ENCODE measurements around the gene DNLZ. TPM values are rescaled to one million over a fixed set of nuclear protein-coding genes. Genes with fewer than 3 reads are reported as not detected.

Gene DNLZ
- total RNA-seq (10 to 100 TPM; 19.7 to 41.9 (median 37.8) TPM), polyA plus RNA-seq (10 to 100 TPM in 2 of 3 donors, 1 to 10 TPM in 1; 8.4 to 11.6 (median 10.2) TPM)

- TF ChIP-seq EP300 (IDR thresholded peaks at IDR 0.05): no peak
- TF ChIP-seq CTCF (IDR thresholded peaks at IDR 0.05): peak; percentile 77 to 99 (median 92)
- peak; percentile 43 to 52 for TF ChIP-seq POLR2A (IDR thresholded peaks at IDR 0.05)
- TF ChIP-seq POLR2AphosphoS5 (IDR thresholded peaks at IDR 0.05): peak; percentile 75 to 92 (median 88)
- WGBS, 2 donors: 0 to 1% methylated on average over 97 of the region's 97 CpGs
- Histone ChIP-seq H3K27ac (peak within 1 kb of the TSS; percentile 88 to 95 (median 92)), H3K27me3 (peaks cover 0 to 9% (median 6%) of the 10 kb centered on the region in 3 donors), H3K4me1 (peaks cover 0 to 39% (median 34%) of the 10 kb centered on the region in 4 donors), H3K9me3 (no peaks in the 10 kb centered on the region), H3K4me3 (peak within 1 kb of the TSS; percentile 66 to 97 (median 87)), H3K36me3 (peaks cover 0 to 2% (median 0%) of the 10 kb centered on the region in 4 donors)
- DNase-seq: peak; percentile 99
- intact Hi-C loops (cut with DNase I): loop anchor here (1.0 to 5.0 kb wide), 4 partner anchors 24 to 51 kb away; partner anchors contain the start of genes GPSM1 and SNAPC4
These were observed at the start of gene DNLZ for GRCh38 chr9:136363106-136363948. Gene DNLZ, minus strand, starts transcription at chr9:136363744. Its CDS starts 30 bp downstream, at chr9:136363714.

- Histone ChIP-seq H3K4me3 (no peak overlapping the region), H3K9me3 (no peaks in the 10 kb centered on the region), H3K36me3 (peaks cover 27 to 56% (median 47%) of the 10 kb centered on the region in 4 donors), H3K27me3 (no peaks in the 10 kb centered on the region), H3K27ac (no peak overlapping the region), H3K4me1 (peaks cover 0 to 28% (median 23%) of the 10 kb centered on the region in 4 donors)
- DNase-seq: no peak
- TF ChIP-seq POLR2AphosphoS5 (IDR thresholded peaks at IDR 0.05) (no peak), POLR2A (IDR thresholded peaks at IDR 0.05) (no peak), CTCF (IDR thresholded peaks at IDR 0.05) (no peak), EP300 (IDR thresholded peaks at IDR 0.05) (no peak)
- intact Hi-C loops (cut with DNase I): loop anchor here (5.0 kb wide), 1 partner anchor 69 kb away; the partner anchor contains the start of gene SEC16A
- 82 to 83% methylated on average over 9 of the region's 9 CpGs for WGBS, 2 donors
These were observed 49.4 kb upstream of the DNLZ start for GRCh38 chr9:136412962-136413361.

GRCh38 chr9:136411378-136411777, 47.8 kb upstream of the DNLZ start:
- intact Hi-C loops (cut with DNase I): loop anchor here (5.0 kb wide), 1 partner anchor 71 kb away; the partner anchor contains the start of gene SEC16A
- no peaks in the 10 kb centered on the region for H3K9me3 ChIP-seq
- TF ChIP-seq EP300 (IDR thresholded peaks at IDR 0.05): no peak
- no peak for TF ChIP-seq POLR2AphosphoS5 (IDR thresholded peaks at IDR 0.05)
- TF ChIP-seq POLR2A (IDR thresholded peaks at IDR 0.05): no peak
- TF ChIP-seq CTCF (IDR thresholded peaks at IDR 0.05): no peak
- WGBS, 2 donors: 14 to 52% methylated on average over 4 of the region's 4 CpGs
- peaks cover 0 to 28% (median 23%) of the 10 kb centered on the region in 4 donors for H3K4me1 ChIP-seq
- peak overlapping the region in 1 of 4 donors; percentile 85 for H3K27ac ChIP-seq
- no peaks in the 10 kb centered on the region for H3K27me3 ChIP-seq
- H3K36me3 ChIP-seq: peaks cover 15 to 56% (median 42%) of the 10 kb centered on the region in 4 donors
- H3K4me3 ChIP-seq: peak overlapping the region; percentile 80 to 98 (median 95)
- DNase-seq: no peak

- Histone ChIP-seq H3K9me3 (no peaks in the 10 kb centered on the region), H3K27me3 (no peaks in the 10 kb centered on the region), H3K27ac (peak within 1 kb of the TSS; percentile 85 to 89 (median 88)), H3K36me3 (peaks cover 9 to 56% (median 42%) of the 10 kb centered on the region in 4 donors), H3K4me3 (peak within 1 kb of the TSS; percentile 80 to 98 (median 95)), H3K4me1 (peaks cover 0 to 28% (median 23%) of the 10 kb centered on the region in 4 donors)
- TF ChIP-seq POLR2AphosphoS5 (IDR thresholded peaks at IDR 0.05): peak; percentile 96 to 99 (median 98)
- TF ChIP-seq POLR2A (IDR thresholded peaks at IDR 0.05): peak; percentile 85 to 93
- TF ChIP-seq EP300 (IDR thresholded peaks at IDR 0.05): peak in 1 of 4 donors; percentile 6
- TF ChIP-seq CTCF (IDR thresholded peaks at IDR 0.05): no peak
- intact Hi-C loops (cut with DNase I): loop anchor here (5.0 kb wide), 1 partner anchor 72 kb away; the partner anchor contains the start of gene SEC16A
- WGBS, 2 donors: 1% methylated on average over 83 of the region's 83 CpGs
- peak; percentile 96 for DNase-seq
These were observed 47.1 kb upstream of the DNLZ start, which contains the start of the genes ENTR1 and PMPCA for GRCh38 chr9:136410500-136411287. Gene ENTR1, minus strand, starts transcription at chr9:136410614. Its CDS starts 217 bp downstream, at chr9:136410397. Gene PMPCA, plus strand, starts transcription at chr9:136410658. Its CDS starts 11 bp downstream, at chr9:136410669.

All from sigmoid colon (tissue), 7 donors.